GM19324 (cell line): ENCODE data around the gene MXRA7.
"Not testable (repeated sequence)": the region's sequence is repeated elsewhere in the genome, so short reads cannot be mapped to it uniquely, and the experiment has no call there.

Experiments used
- ATAC-seq: cut with Tn5 transposase; IDR thresholded peaks from one replicate; pipeline ENCODE4 v1.9.1; 2021; ENCODE audit warnings: mild to moderate bottlenecking, moderate library complexity; ENCODE audit not compliant: unreplicated experiment, low FRiP score

The MXRA7 gene

DNA sequence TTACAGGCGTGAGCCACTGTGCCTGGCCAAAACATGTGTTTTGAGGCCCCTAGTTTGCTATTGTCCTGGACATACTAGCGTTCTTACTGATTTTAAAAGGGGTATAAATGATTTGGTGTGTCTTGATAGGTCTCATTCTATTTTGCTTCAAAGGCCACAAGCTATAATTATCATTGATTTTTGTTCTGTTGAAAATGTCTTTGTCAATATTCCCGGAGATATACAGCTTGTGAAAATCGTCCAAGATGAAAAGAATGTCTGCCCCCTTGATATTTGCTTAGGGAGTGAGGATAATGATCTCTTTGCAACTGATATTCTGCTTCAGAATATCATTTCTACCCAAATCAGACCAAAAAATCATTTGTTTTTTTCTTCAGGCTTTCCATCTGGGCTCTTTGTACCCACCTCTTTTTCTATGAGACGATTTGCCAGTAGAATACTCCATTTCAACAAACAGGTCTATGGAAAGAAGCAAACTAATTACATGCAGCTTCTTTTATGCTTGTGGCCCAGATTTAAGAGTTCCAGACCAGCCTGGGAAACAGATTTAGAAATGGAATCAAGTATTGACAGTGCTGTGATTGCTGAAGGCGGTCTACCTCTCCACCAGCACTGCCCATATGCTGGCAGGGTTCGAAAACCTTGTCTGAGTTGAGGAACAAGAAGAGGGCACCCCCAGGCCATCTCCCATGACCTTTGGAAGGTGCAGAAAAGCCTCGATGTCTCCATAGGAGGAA is 53.1 kb downstream of the MXRA7 start:
- no peak for ATAC-seq

DNA sequence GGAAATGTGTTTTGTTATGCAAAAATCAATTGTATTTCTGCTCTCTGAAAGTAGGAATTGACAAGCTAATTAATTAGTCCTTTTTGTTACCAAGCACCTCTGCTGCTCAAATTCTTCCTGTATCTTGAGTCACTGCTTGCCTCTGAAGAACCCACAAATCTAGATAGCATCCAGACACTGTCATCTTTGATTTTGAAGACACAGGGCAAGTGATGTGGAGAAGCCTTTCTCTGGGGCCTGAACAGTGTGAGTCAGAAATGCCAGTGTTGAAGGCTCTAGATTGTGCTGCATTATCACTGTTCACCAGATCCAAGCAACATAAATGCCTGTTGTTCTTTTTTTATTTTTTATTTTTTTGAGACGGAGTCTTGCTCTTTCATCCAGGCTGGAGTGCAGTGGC is 56.4 kb downstream of the MXRA7 start:
- no peak for ATAC-seq

DNA sequence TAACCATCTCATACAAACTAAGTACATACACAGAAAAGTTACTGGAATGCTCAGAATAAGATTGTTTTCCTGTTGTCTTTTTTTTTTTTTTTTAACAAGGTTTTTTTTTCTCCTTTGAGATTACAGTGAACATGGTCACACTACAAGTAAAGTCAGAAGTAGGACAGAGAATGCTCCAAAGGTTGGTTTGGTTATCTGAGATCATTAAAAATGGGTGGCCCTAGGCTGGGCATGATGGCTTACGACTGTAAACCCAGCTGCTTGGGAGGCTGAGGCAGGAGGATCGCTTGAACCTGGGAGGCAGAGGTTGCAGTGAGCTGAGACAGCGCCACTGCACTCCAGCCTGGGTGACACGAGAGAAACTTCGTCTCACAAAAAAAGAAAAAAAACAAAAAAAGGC is 60.3 kb downstream of the MXRA7 start:
- no peak for ATAC-seq

DNA sequence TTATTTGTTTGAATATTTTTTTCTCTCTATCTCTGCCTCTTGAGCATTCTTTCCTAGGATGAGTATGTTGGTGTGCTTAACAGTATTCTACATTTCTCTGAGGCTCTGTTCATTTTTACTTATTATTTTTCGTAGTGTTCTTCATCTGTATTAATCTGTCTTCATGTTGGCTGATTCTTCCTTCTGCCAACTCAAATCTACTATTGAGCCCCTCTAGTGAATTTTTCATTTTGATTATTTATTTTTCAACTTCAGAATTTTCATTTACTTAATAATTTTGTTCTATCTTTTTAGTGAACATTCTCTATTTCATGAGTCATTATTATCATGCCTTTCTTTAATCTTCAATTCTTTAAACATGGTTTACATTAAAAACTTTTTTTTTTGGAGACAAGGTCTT is 64.1 kb downstream of the MXRA7 start:
- no peak for ATAC-seq

GRCh38 chr17:76645481-76645880 is 65.3 kb downstream of the MXRA7 start:
- no peak for ATAC-seq

GRCh38 chr17:76644995-76645394 is 65.8 kb downstream of the MXRA7 start:
- ATAC-seq = no peak

DNA sequence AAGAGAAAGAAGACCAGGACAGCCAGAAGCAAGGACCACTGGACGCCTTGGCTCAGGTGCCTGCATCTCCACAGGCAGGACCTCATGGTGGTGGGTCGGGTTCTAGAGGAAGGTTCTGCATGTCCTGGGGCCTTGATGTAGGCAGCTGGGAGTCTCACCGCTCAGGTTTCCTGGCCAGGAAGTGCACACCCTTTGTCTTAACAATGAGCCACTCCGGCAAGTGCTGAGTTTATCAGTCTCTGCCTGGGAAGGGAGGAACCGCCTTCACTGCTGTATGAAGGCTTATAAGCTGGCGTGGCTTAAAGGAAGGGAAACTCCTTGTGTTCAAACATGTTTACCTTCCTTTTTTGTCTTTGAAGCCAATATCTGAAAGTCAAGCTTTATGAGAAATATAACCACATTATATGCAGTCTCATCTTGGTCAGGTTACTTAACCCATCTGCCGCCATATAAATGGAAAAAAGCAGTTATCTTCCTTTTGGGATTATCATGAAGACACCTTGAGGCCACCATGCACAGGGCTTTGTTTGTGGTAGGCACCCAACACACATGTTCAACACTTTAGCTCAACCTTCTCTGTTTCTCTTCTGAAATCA is 67.1 kb downstream of the MXRA7 start, which contains the start of gene ST6GALNAC1:
Gene ST6GALNAC1 (minus strand): TSS at position 205 of the 596 bp plus-strand sequence. CDS start 119 bp downstream, at position 86.
- ATAC-seq = no peak

GRCh38 chr17:76642994-76643393 is 67.8 kb downstream of the MXRA7 start:
- no peak for ATAC-seq

GRCh38 chr17:76642032-76642561 is 68.7 kb downstream of the MXRA7 start:
- no peak for ATAC-seq

DNA sequence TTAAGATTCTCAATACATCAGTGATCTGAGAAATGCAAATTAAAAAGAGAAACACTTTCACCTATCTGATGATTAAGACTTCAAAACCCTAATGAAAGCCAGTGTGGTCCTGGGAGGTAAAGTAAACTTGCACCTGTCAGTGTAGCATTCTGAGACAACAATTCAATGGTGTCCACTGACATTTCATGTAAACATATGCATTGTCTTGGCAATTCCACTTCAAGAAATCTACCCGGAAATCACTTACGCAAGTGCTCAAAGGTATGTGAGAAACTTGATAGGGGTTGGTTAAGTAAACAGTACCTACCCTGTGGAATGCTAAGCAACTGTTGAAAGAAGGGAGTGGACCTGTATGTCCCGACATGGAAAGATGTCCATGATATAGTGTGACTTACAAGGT is 69.3 kb downstream of the MXRA7 start:
- no peak for ATAC-seq

- no peak for ATAC-seq
Measured at GRCh38 chr17:76640550-76641380, 70.0 kb downstream of the MXRA7 start.

DNA sequence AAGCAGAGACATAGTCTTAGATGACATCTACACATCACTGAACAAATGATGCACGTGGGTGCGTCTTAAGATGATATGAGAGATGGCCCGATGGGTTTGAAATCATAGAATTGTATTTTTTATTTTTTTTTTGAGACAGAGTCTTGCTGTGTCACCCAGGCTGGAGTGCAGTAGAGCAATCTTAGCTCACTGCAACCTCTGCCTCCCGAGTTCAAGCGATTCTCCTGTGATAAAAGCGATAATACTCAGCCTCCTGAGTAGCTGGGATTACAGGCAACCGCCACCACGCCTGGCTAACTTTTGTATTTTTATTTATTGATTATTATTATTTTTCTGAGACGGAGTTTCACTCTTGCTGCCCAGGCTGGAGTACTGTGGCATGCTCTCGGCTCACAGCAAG is 72.5 kb downstream of the MXRA7 start:
- no peak for ATAC-seq

GRCh38 chr17:76636486-76637206 is 74.1 kb downstream of the MXRA7 start:
- ATAC-seq = not testable (repeated sequence)

- no peak for ATAC-seq
Measured at GRCh38 chr17:76635659-76636360, 75.0 kb downstream of the MXRA7 start.

DNA sequence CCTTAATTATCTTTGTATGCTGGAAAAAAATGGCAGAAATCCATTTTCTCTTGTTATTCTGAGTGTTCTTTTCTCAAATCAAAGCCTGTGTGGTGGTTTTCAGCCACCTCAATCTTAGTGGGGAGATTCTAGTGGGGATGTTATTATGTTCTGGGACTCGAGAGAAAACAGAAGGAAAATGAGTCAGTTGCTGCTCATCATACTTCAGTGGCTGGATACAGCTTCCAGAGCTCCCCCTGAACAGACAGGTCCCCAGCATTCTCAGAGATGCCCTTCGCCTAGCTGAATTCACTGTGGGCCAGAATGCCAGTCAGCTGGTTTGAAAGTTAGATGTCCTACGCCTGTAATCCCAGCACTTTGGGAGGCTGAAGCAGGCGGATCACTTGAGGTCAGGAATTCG is 75.7 kb downstream of the MXRA7 start:
- ATAC-seq = no peak

- ATAC-seq = no peak
Measured at GRCh38 chr17:76633628-76634328, 77.0 kb downstream of the MXRA7 start.

DNA sequence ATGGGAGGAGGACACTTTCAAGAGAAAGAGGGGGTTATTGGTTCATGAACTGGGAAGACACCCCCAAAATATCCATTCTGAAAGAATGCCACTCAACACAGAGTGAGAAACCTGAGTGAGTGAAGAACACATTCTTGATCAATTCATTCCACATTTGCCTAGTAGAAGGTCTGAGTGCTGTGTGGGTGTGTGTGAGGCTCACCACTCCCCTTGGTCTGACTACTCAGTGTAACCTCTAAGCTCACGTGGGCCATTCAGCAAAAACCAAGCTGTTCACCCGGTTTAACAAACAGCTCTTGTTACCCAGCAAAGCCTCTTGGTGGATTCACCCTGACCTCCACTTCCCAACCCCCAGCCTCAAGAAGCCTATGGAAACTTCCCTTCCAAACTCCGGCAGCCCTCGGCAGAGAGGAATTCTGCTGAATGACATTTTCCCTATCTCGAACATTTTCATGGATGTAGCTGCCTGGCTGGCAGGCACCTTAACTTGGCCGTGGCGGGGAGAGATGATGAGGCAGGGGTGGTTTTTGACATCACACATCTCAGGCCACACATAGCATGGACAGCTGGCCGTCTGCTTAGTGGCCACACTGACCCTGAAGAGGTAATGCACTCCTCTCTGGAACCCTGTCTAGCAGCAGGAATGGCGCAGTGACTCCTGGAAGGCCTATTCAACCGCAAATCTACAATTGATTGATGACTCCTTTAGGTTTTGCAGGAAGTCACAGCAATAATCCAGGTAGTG is 78.8 kb downstream of the MXRA7 start:
- no peak for ATAC-seq

- no peak for ATAC-seq
Measured at GRCh38 chr17:76630151-76630550, 80.6 kb downstream of the MXRA7 start.
